Hepatocyte (in vitro differentiated cells): ENCODE results near the gene PROSER1. TPM values are rescaled to one million over a fixed set of nuclear protein-coding genes. Genes with fewer than 3 reads are reported as not detected.

ENCODE experiments used
- DNase-seq: peaks from one replicate; pipeline ENCODE4 v3.0.0-alpha.2; 2016; ENCODE audit warnings: low spot score
- H2AFZ ChIP-seq: fragments of 200-600 bp; sonication (generic); 2 replicates; pipeline ENCODE4 v1.6.0; 2016; ENCODE audit warnings: antibody characterized with exemption, mild to moderate bottlenecking
- H3K27ac ChIP-seq: fragments of 200-600 bp; sonication (generic); 2 replicates; pipeline ENCODE4 v1.5.1; 2016; ENCODE audit warnings: mild to moderate bottlenecking
- H3K27me3 ChIP-seq: fragments of 200-600 bp; sonication (generic); 2 replicates; pipeline ENCODE4 v1.6.1; 2016
- H3K36me3 ChIP-seq: fragments of 200-600 bp; sonication (generic); replicated peaks from 2 replicates; pipeline ENCODE4 v1.5.1; 2016; ENCODE audit warnings: low read depth; ENCODE audit not compliant: insufficient read depth
- H3K4me1 ChIP-seq: fragments of 200-600 bp; sonication (generic); 2 replicates; pipeline ENCODE4 v1.5.1; 2016; ENCODE audit warnings: mild to moderate bottlenecking, moderate library complexity; ENCODE audit not compliant: insufficient read depth
- H3K4me2 ChIP-seq: fragments of 200-600 bp; sonication (generic); 2 replicates; pipeline ENCODE4 v1.6.0; 2016
- H3K4me3 ChIP-seq: fragments of 200-600 bp; sonication (generic); 2 replicates; pipeline ENCODE4 v1.5.1; 2016; ENCODE audit warnings: mild to moderate bottlenecking
- H3K79me2 ChIP-seq: fragments of 200-600 bp; sonication (generic); 2 replicates; pipeline ENCODE4 v1.6.0; 2017; ENCODE audit warnings: mild to moderate bottlenecking
- H3K9me2 ChIP-seq: fragments of 200-600 bp; sonication (generic); replicated peaks from 2 replicates; pipeline ENCODE4 v1.6.0; 2017; ENCODE audit warnings: mild to moderate bottlenecking; ENCODE audit not compliant: insufficient read depth
- H3K9me3 ChIP-seq: fragments of 200-600 bp; sonication (generic); 2 replicates; pipeline ENCODE4 v1.5.1; 2016; ENCODE audit warnings: low read depth, mild to moderate bottlenecking
- H4K20me1 ChIP-seq: fragments of 200-600 bp; sonication (generic); 2 replicates; pipeline ENCODE4 v1.6.0; 2016; ENCODE audit warnings: mild to moderate bottlenecking; ENCODE audit not compliant: insufficient read depth, poor library complexity, severe bottlenecking
- EZH2 ChIP-seq: fragments of 200-600 bp; sonication (generic); IDR thresholded peaks from 2 replicates; pipeline ENCODE4 v1.6.1; 2016; ENCODE audit warnings: antibody characterized with exemption, mild to moderate bottlenecking, borderline replicate concordance
- EZH2phosphoT487 ChIP-seq: fragments of 200-600 bp; sonication (generic); IDR thresholded peaks from one replicate; pipeline ENCODE4 v1.6.1; 2018; ENCODE audit warnings: antibody characterized with exemption, mild to moderate bottlenecking, low read depth, moderate library complexity; ENCODE audit not compliant: unreplicated experiment, severe bottlenecking
- WGBS: methylation state at CpG from one replicate; pipeline ENCODE4 v1.1.6; 2016; ENCODE audit warnings: low lambda C conversion rate; ENCODE audit errors: missing lambda C conversion rate; 5-methylcytosine and 5-hydroxymethylcytosine counted together
- polyA plus RNA-seq: library from polyadenylated mRNA; unstranded; fragments of >200 nt; fragmentation: Nextera tagmentation; extraction: Ambion mirVana; gene quantifications from 2 replicates; pipeline ENCODE4 v1.2.1, GENCODE V29; 2016
- total RNA-seq: library from RNA; depleted of rRNA; stranded (reverse); fragments of >200 nt; gene quantifications from 2 replicates; pipeline ENCODE4 v1.2.3, GENCODE V29; 2014
- TF ChIP-seq, protein P1 (sequence below): fragments of 200-600 bp; sonication (generic); IDR thresholded peaks from 2 replicates; pipeline ENCODE4 v1.5.1; 2016; ENCODE audit warnings: antibody characterized with exemption, mild to moderate bottlenecking; ENCODE audit not compliant: poor library complexity

PROSER1 gene
- total and polyA plus RNA-seq, 2 experiments from 2014 or later = 11.8 to 22.8 TPM

- TF ChIP-seq EZH2phosphoT487 = no peak
- TF ChIP-seq, protein P1, sequence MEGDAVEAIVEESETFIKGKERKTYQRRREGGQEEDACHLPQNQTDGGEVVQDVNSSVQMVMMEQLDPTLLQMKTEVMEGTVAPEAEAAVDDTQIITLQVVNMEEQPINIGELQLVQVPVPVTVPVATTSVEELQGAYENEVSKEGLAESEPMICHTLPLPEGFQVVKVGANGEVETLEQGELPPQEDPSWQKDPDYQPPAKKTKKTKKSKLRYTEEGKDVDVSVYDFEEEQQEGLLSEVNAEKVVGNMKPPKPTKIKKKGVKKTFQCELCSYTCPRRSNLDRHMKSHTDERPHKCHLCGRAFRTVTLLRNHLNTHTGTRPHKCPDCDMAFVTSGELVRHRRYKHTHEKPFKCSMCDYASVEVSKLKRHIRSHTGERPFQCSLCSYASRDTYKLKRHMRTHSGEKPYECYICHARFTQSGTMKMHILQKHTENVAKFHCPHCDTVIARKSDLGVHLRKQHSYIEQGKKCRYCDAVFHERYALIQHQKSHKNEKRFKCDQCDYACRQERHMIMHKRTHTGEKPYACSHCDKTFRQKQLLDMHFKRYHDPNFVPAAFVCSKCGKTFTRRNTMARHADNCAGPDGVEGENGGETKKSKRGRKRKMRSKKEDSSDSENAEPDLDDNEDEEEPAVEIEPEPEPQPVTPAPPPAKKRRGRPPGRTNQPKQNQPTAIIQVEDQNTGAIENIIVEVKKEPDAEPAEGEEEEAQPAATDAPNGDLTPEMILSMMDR = no peak
- TF ChIP-seq EZH2 = no peak
- H3K4me3 ChIP-seq = no peak overlapping the region
- peaks cover 14% of the 10 kb centered on the region for H3K79me2 ChIP-seq
- DNase-seq = no peak
- no peaks in the 10 kb centered on the region for H3K9me2 ChIP-seq
- H3K4me2 ChIP-seq = no peak overlapping the region
- no peaks in the 10 kb centered on the region for H4K20me1 ChIP-seq
- H3K27ac ChIP-seq = peak overlapping the region; percentile 59
- no peaks in the 10 kb centered on the region for H3K27me3 ChIP-seq
- no peaks in the 10 kb centered on the region for H3K9me3 ChIP-seq
- no peak overlapping the region for H2AFZ ChIP-seq
- WGBS = 56% methylated on average over 2 of the region's 2 CpGs
- H3K4me1 ChIP-seq = peaks cover 26% of the 10 kb centered on the region
- H3K36me3 ChIP-seq = no peaks in the 10 kb centered on the region
Observed at GRCh38 chr13:39025433-39025839, 12.5 kb downstream of the PROSER1 start.

- Histone ChIP-seq H3K79me2 (peaks cover 2% of the 10 kb centered on the region), H3K36me3 (no peaks in the 10 kb centered on the region), H3K9me3 (no peaks in the 10 kb centered on the region), H3K27me3 (no peaks in the 10 kb centered on the region), H3K9me2 (no peaks in the 10 kb centered on the region), H3K4me1 (peaks cover 26% of the 10 kb centered on the region), H3K27ac (peak overlapping the region; percentile 65), H3K4me3 (no peak overlapping the region), H2AFZ (no peak overlapping the region), H4K20me1 (no peaks in the 10 kb centered on the region), H3K4me2 (peak overlapping the region; percentile 30)
- peak; percentile 55 for DNase-seq
- TF ChIP-seq, protein P1 = no peak
- TF ChIP-seq EZH2 = no peak
- no peak for TF ChIP-seq EZH2phosphoT487
Observed at GRCh38 chr13:39023761-39024160, 14.1 kb downstream of the PROSER1 start.

- H3K9me3 ChIP-seq = no peaks in the 10 kb centered on the region
- no peak for TF ChIP-seq EZH2
- TF ChIP-seq, protein P1 = no peak
- no peak for TF ChIP-seq EZH2phosphoT487
- H3K36me3 ChIP-seq = no peaks in the 10 kb centered on the region
- H3K4me3 ChIP-seq = no peak overlapping the region
- peak overlapping the region; percentile 65 for H3K27ac ChIP-seq
- peaks cover 26% of the 10 kb centered on the region for H3K4me1 ChIP-seq
- no peaks in the 10 kb centered on the region for H3K9me2 ChIP-seq
- 74% methylated on average over 2 of the region's 2 CpGs for WGBS
- H3K27me3 ChIP-seq = no peaks in the 10 kb centered on the region
- DNase-seq = no peak
- H4K20me1 ChIP-seq = no peaks in the 10 kb centered on the region
- peaks cover 2% of the 10 kb centered on the region for H3K79me2 ChIP-seq
- no peak overlapping the region for H2AFZ ChIP-seq
- H3K4me2 ChIP-seq = peak overlapping the region; percentile 14
Observed at GRCh38 chr13:39023316-39023715, 14.6 kb downstream of the PROSER1 start.
